GM12873 (cell line): ENCODE measurements around the gene FOXL3.

Experiments
- TF ChIP-seq, protein P1 (sequence below): IDR thresholded peaks from 2 replicates; pipeline ENCODE4 v1.5.1; 2012; ENCODE audit warnings: low read depth, mild to moderate bottlenecking, moderate library complexity, low read length, control low read depth; ENCODE audit not compliant: insufficient read depth; ENCODE audit errors: missing control alignments

Gene FOXL3

DNA sequence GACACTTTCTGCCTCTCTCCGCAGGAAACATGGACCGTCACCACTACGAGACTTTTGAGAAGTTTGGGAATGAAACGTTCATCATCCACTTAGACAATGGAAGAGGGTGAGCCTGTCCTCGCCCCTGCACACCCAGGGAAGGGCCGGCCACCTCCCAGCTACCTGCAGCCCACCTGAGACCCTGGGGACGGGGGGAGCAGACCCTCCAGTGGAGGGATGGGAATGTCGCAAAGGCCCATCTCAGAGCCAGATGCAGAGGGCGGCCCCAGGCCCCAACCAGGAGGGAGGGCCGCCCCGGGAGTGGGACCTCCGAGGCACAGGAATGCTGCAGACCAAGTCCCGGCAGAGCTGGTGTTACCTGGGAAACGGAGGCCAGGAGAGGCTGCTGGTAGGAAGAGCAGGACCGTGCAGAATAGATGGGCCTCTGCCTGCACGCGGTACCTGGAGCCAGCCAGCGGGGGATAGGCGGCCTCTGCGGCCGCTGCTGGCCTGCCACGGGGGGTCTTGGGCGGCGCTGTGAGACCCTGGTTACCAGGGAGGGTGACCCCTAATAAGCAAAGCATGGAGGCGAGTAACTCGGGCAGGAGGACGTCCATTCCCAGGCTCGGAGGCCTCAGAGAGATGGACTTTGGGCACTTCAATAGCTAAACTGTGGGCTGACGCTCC lies 32.9 kb upstream of the FOXL3 start:
- TF ChIP-seq, protein P1, sequence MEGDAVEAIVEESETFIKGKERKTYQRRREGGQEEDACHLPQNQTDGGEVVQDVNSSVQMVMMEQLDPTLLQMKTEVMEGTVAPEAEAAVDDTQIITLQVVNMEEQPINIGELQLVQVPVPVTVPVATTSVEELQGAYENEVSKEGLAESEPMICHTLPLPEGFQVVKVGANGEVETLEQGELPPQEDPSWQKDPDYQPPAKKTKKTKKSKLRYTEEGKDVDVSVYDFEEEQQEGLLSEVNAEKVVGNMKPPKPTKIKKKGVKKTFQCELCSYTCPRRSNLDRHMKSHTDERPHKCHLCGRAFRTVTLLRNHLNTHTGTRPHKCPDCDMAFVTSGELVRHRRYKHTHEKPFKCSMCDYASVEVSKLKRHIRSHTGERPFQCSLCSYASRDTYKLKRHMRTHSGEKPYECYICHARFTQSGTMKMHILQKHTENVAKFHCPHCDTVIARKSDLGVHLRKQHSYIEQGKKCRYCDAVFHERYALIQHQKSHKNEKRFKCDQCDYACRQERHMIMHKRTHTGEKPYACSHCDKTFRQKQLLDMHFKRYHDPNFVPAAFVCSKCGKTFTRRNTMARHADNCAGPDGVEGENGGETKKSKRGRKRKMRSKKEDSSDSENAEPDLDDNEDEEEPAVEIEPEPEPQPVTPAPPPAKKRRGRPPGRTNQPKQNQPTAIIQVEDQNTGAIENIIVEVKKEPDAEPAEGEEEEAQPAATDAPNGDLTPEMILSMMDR = no peak

DNA sequence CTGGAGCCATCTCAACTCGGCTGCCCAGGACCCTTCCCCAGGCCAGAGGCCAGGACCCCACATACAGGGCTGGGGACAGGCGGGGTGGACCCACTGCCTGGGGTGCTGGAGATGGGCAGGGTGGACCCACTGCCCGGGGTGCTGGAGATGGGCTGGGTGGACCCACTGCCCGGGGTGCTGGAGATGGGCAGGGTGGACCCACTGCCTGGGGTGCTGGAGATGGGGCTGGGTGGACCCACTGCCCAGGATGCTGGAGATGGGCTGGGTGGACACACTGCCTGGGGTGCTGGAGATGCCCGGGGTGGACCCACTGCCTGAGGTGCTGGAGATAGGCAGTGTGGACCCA lies 32.4 kb upstream of the FOXL3 start:
- TF ChIP-seq, protein P1 = no peak

DNA sequence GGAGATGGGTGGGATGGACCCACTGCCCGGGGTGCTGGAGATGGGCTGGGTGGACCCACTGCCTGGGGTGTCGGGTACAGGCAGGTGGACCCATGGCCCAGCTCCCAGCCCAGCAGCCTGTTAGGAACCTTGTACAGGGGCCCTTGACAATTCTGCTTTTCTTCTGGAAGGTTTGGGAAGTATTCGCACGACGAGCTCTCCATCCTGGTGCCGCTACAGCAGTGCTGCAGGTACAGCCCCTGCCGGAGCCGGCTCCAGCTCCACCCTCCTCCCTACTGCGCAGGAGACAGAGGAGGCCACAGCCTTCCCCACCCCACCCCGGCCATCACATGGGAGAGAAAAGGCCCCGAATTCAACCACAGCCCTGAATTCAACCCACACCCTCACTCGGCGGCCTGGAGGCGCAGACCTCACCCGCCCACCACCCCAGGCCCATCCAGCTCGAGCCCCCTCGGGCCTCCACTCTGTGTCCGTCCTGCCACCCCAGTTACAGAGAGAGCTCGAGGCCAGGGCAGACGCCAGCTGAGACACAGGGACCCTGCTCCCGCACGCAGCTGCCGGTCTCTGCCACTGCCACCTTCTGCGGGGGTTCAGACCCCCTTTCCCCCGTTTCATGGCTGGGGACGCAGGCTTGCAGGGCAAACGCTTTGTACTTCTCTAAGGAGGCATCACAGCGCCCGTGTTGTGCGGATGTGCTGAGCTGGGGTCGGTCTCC lies 31.3 kb upstream of the FOXL3 start:
- TF ChIP-seq, protein P1 = no peak

DNA sequence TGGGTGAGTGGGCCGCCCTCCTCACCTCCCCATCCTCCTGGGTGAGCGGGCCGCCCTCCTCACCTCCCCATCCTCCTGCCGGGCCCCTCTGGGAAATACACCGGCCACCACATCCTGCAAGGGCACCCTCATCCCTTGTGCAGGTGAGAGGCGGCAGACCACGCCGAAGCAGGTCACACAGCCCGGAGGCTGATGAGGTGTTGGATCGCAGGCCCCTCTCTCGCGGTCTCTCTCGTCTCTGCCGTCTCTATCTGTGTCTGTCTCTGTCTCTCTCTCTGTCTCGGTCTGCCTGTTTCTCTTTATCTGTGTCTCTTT lies 30.8 kb upstream of the FOXL3 start:
- TF ChIP-seq, protein P1 = no peak

DNA sequence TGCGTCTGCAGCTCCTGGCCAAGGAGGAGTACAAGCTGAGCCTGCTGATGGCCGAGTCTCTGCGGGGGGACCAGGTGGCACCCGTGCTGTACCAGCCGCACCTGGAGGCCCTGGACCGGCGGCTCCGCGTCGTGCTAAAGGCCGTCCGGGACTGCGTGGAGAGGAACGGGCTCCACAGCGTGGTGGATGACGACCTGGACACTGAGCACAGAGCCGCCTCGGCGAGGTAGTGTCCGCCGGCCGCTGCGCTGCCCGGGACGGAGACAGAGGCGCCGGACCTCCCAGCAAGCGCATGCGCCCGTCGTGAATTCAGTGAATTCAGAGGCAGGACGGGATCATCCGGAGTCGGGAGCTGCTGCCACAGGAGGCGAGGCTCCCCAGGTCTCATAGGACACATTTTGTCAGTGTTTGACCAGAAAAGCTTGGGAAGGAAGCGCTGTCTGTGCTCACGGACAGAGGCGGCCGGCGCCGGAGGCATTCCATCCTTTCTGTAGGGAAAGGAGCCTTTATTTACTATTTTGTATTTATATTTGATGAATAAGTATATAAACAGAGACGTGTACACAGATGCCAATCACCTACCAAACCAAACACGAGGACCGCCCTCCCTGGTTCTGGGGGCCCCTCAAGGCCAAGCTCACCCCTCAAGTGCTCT lies 30.1 kb upstream of the FOXL3 start:
- TF ChIP-seq, protein P1 = no peak

DNA sequence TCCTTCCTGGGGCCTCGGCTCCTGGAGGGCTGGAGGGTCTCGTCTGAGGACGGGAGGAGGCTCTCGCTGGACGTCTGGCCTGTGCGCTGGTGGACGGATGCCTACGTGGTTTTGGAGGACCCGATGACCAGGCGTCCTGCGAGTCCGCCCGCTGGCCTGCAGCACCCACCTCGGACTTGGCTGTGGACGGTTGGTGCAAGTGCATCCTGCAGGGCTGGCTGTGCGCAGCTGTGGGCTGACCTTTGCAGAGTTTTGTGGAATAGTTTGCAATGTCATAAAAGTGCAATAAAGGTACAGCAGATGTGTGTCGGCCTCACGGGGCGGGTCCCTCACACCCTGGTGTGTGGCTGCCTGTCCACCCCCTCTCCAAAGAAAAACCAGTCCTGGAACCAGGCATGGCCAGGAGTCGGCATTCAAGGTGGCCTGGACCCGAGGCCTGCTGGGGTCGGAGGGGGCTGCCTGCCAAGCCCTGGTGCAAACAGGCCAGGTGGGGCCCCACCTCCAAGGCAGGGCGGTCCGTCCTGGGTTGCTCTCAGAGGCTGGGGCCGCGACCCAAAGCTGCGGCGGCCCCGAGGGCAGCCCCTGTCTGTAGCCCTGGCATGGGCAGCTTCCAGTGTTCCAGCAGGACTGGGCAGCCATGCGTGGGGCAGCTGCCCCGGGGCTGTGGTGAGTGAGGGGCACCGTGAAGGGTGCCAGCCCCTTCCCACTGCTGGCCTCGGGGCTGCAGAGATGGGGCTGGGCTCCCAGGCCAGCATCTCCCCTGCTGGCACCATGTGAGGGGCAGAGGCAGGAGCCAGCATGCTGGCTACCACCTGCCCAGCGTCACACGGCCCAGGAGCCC lies 29.3 kb upstream of the FOXL3 start:
- TF ChIP-seq, protein P1 = no peak
